ENCODE measurements around the gene TRAF3IP1. TPM values are rescaled to one million over a fixed set of nuclear protein-coding genes. Genes with fewer than 3 reads are reported as not detected.

TRAF3IP1 gene
- total RNA-seq, 2 experiments from 2014 or later = 14.2 to 16.3 TPM

Other genes starting within 250 kb of the TRAF3IP1 start
- gene ESPNL, start 220.2 kb upstream of the TRAF3IP1 start, total RNA-seq = under 1 TPM; 0.04 TPM
- gene KLHL30, start 181.8 kb upstream of the TRAF3IP1 start, total RNA-seq = not detected
- under 1 TPM; 0.08 to 0.21 TPM for gene ERFE, start 161.5 kb upstream of the TRAF3IP1 start, total RNA-seq
- 10 to 100 TPM; 55.3 to 56.6 TPM for gene ILKAP, start 116.8 kb upstream of the TRAF3IP1 start, total RNA-seq
- gene HES6, start 80.5 kb upstream of the TRAF3IP1 start, total RNA-seq = 1 to 10 TPM; 6.0 TPM
- gene PER2, start 31.9 kb upstream of the TRAF3IP1 start, total RNA-seq = 10 to 100 TPM; 12.6 to 14.0 TPM
- 10 to 100 TPM; 41.8 to 46.5 TPM for gene ASB1, start 106.4 kb downstream of the TRAF3IP1 start, total RNA-seq